VCaP (cell line): ENCODE measurements around the gene RIPK3.

Experiments
- H3K27ac ChIP-seq: fragments of 450-650 bp; 2 replicates; pipeline ENCODE4 v1.5.1; 2017
- TF ChIP-seq, protein P1 (sequence below): fragments of 450-650 bp; conservative IDR thresholded peaks from 2 replicates; pipeline ENCODE4 v1.5.1; 2017; ENCODE audit warnings: mild to moderate bottlenecking, moderate library complexity

The RIPK3 gene

DNA sequence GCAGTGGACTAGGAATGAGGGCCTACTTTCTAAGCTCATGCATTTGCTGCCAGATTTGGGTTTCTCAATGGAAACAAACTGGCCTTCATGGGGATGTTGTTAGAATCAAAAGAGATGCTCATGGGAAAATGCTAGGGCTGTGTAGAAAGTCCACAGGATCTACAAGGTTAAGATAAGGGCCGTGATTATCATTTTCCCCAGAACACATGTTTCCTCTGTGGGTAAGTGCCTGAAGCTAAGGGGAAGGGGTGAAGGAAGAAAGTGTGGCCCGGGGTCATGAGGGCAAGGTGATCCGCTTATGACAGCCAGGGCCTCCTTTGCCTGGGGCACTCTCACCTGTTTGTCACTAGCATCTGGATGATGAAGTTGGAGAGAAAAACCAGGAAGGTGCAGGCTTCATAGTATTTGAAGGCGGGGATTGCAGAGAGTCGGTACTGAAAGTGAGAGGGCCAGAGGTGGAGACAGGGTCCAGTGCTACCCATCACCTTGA lies 14.7 kb downstream of the RIPK3 start:
- TF ChIP-seq, protein P1, sequence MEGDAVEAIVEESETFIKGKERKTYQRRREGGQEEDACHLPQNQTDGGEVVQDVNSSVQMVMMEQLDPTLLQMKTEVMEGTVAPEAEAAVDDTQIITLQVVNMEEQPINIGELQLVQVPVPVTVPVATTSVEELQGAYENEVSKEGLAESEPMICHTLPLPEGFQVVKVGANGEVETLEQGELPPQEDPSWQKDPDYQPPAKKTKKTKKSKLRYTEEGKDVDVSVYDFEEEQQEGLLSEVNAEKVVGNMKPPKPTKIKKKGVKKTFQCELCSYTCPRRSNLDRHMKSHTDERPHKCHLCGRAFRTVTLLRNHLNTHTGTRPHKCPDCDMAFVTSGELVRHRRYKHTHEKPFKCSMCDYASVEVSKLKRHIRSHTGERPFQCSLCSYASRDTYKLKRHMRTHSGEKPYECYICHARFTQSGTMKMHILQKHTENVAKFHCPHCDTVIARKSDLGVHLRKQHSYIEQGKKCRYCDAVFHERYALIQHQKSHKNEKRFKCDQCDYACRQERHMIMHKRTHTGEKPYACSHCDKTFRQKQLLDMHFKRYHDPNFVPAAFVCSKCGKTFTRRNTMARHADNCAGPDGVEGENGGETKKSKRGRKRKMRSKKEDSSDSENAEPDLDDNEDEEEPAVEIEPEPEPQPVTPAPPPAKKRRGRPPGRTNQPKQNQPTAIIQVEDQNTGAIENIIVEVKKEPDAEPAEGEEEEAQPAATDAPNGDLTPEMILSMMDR: no peak
- no peak overlapping the region for H3K27ac ChIP-seq

DNA sequence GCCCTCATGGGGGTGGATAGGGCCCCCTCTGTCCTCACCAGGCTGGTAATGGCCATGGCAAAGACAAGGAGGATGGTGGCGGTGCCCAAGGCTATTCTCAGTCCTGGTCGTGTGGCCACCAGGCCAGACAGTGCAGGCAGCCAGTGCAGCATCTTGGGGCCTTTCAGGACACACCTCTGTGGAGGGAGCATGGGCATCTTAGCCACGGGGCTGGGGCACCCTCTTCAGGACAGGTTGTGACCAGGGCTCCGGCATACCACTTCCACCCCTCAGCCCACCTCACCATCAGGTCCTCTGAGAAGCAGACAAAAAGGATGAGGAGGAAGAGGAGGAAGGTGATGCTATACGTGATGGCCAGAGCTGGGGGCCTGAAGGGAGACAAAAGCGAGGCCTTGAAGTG lies 15.8 kb downstream of the RIPK3 start:
- H3K27ac ChIP-seq: no peak overlapping the region
- TF ChIP-seq, protein P1: no peak

GRCh38 chr14:24323341-24323740 lies 16.4 kb downstream of the RIPK3 start:
- TF ChIP-seq, protein P1: no peak
- H3K27ac ChIP-seq: no peak overlapping the region

DNA sequence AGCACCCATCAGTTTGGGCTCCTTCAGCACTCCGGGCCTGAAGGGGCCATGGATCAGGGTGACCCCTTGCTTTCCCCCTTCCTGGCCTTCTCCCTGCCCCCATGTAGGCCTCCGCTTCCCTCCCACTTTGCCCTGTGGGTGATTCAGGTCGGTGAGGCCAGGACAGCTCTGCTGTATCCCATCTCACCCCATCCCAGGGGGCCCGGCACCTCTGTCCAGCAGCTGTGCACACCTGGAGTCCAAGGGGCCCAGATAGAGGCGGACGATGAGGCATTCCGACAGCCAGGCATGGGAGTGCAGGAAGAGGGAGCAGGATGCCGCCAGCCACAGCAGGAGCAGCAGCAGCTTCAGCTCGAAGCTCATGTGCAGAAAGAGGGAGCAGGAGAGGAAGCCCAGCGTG lies 17.1 kb downstream of the RIPK3 start:
- H3K27ac ChIP-seq: no peak overlapping the region
- TF ChIP-seq, protein P1: no peak

DNA sequence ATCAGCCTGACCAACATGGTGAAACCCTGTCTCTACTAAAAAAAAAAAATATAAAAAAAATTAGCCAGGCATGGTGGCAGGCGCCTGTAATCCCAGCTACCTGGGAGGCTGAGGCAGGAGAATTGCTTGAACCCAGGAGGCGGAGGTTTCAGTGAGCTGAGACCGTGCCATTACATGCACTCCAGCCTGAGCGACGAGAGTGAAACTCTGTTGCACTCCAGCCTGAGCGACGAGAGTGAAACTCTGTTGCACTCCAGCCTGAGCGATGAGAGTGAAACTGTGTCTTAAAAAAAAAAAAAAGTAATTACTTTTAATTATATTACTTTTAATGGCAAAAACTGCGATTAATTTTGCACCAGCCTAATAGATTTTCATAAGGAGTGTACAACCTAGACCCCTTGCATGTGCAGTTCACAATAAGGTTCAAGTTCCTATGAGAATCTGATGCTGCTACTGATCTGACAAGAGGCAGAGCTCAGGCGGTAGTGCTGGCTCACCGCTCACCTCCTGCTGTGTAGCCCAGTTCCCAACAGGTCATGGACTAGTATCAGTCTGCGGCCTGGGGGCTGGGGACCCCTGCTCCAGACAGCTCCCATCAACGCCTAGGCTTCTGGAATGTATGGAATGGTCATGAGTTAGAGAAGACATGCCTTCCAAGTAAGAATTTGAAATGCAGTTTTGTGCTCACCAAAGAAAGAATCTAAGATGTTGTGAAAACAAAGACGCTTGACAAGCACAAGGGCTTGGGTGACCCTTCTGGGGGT lies 18.4 kb downstream of the RIPK3 start:
- H3K27ac ChIP-seq: no peak overlapping the region
- TF ChIP-seq, protein P1: no peak

- TF ChIP-seq, protein P1: no peak
- H3K27ac ChIP-seq: no peak overlapping the region
Measured at GRCh38 chr14:24317141-24317928, 22.5 kb downstream of the RIPK3 start.

DNA sequence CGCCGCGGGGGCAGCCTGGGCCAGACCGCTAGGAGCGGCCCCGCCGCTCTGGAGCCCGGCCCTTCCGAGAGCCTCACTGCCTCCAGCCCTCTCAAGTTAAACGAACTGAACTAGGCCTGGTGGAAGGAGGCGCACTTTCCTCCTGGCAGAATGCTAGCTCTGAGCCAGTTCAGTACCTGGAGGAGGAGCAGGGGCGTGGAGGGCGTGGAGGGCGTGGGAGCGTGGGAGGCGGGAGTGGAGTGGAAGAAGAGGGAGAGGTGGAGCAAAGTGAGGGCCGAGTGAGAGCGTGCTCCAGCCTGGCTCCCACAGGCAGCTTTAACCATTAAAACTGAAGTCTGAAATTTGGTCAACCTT lies 23.2 kb downstream of the RIPK3 start:
- no peak overlapping the region for H3K27ac ChIP-seq
- TF ChIP-seq, protein P1: no peak
